Measurements from ENCODE around the gene BMAL1.

DNA sequence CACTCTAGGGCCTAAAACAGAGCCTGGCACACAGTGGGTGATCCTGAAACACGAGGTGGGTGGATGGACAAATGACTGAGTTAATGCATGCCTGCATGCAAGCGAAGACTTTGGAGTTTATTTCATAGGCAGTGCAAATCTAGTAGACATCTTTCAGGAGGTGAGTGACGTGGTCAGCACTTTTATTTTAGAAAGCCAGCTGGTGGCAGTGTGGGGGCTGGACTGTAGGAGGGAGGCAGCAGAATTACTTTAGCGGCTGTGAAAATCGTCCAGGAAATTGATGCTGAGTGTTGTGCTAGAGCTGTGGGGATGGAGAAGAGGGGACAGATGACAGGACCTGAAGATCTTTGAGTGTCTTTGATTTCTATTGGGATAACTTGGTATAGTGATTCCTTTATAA is 47.1 kb downstream of the BMAL1 start:
- no peak for TF ChIP-seq CTCF (IDR thresholded peaks at IDR 0.05)
- TF ChIP-seq POLR2A (IDR thresholded peaks at IDR 0.05) = no peak

Measured in suprapubic skin (tissue), 3 donors.